OCI-LY1 (cell line): Measurements from ENCODE around the gene COQ5.

Experiments used
- H2AFZ ChIP-seq: fragments of 200-600 bp; sonication (generic), shearing (Covaris generic); 2 replicates; pipeline ENCODE4 v1.6.0; 2014; ENCODE audit warnings: antibody characterized with exemption, mild to moderate bottlenecking, low read length
- H3F3A ChIP-seq: fragments of 200-600 bp; sonication (generic), shearing (Covaris generic); 2 replicates; pipeline ENCODE4 v1.6.0; 2014; ENCODE audit warnings: mild to moderate bottlenecking, antibody characterized with exemption, low read length, moderate library complexity; ENCODE audit not compliant: insufficient read depth
- H3K27ac ChIP-seq: fragments of 200-600 bp; sonication (generic); 2 replicates; pipeline ENCODE4 v1.5.1; 2014; ENCODE audit warnings: low read length, mixed run types, mild to moderate bottlenecking, low read depth; ENCODE audit not compliant: poor library complexity, severe bottlenecking
- H3K27me3 ChIP-seq: fragments of 200-600 bp; sonication (generic); 2 replicates; pipeline ENCODE4 v1.6.0; 2014; ENCODE audit warnings: antibody characterized with exemption, mild to moderate bottlenecking, low read length, moderate library complexity; ENCODE audit not compliant: insufficient read depth
- H3K36me3 ChIP-seq: fragments of 200-600 bp; sonication (generic); 2 replicates; pipeline ENCODE4 v1.6.1; 2014; ENCODE audit warnings: mild to moderate bottlenecking, antibody characterized with exemption, low read length, moderate library complexity, mixed read lengths; ENCODE audit not compliant: insufficient read depth
- H3K4me1 ChIP-seq: fragments of 200-600 bp; sonication (generic); 2 replicates; pipeline ENCODE4 v1.5.1; 2014; ENCODE audit warnings: mild to moderate bottlenecking, low read length, moderate library complexity; ENCODE audit not compliant: insufficient read depth, severe bottlenecking
- H3K4me2 ChIP-seq: fragments of 200-600 bp; sonication (generic), shearing (Covaris generic); 2 replicates; pipeline ENCODE4 v1.6.1; 2014; ENCODE audit warnings: low read length
- H3K4me3 ChIP-seq: fragments of 200-600 bp; sonication (generic); 2 replicates; pipeline ENCODE4 v1.5.1; 2014; ENCODE audit warnings: low read length, low read depth, mild to moderate bottlenecking, mixed read lengths; ENCODE audit not compliant: poor library complexity, severe bottlenecking
- H3K79me2 ChIP-seq: fragments of 200-600 bp; shearing (Covaris generic); 2 replicates; pipeline ENCODE4 v1.6.1; 2016; ENCODE audit warnings: mixed run types, low read length, mixed read lengths; ENCODE audit not compliant: insufficient read depth
- H3K9ac ChIP-seq: fragments of 200-600 bp; sonication (generic), shearing (Covaris generic); 2 replicates; pipeline ENCODE4 v1.6.1; 2014; ENCODE audit warnings: mild to moderate bottlenecking, low read length, mixed read lengths
- H3K9me2 ChIP-seq: fragments of 200-600 bp; sonication (generic), shearing (Covaris generic); 2 replicates; pipeline ENCODE4 v1.6.1; 2014; ENCODE audit warnings: low read depth, mild to moderate bottlenecking, low read length, mixed read lengths
- H3K9me3 ChIP-seq: fragments of 200-600 bp; shearing (Covaris generic); 2 replicates; pipeline ENCODE4 v1.6.1; 2014; ENCODE audit warnings: low read length, mixed read lengths
- H4K20me1 ChIP-seq: fragments of 200-600 bp; sonication (generic), shearing (Covaris generic); 2 replicates; pipeline ENCODE4 v1.6.0; 2016; ENCODE audit warnings: mild to moderate bottlenecking, low read length; ENCODE audit not compliant: insufficient read depth
- CTCF ChIP-seq: fragments of 200-600 bp; sonication (generic), shearing (Covaris generic); IDR thresholded peaks from 2 replicates; pipeline ENCODE4 v1.5.1; 2017; ENCODE audit warnings: mild to moderate bottlenecking, antibody characterized with exemption, low read length, moderate library complexity, mixed read lengths
- EZH2 ChIP-seq: fragments of 200-600 bp; sonication (generic), shearing (Covaris generic); IDR thresholded peaks from 2 replicates; pipeline ENCODE4 v1.8.0; 2017; ENCODE audit warnings: borderline replicate concordance, mixed run types, mild to moderate bottlenecking, antibody characterized with exemption, low read length, moderate library complexity, mixed read lengths

Gene COQ5

GRCh38 chr12:120469450-120470149 lies 59.4 kb downstream of the COQ5 start, which contains the start of gene SRSF9:
Gene SRSF9 (minus strand): TSS chr12:120469748. CDS start chr12:120469609, 139 bp downstream.
- H3K9me2 ChIP-seq = no peaks in the 10 kb centered on the region
- peak within 1 kb of the TSS; percentile 99 for H3K4me2 ChIP-seq
- peaks cover 33% of the 10 kb centered on the region for H3K36me3 ChIP-seq
- peak within 1 kb of the TSS; percentile 60; the same call in 1 of the 2 replicates for H2AFZ ChIP-seq
- H3K4me3 ChIP-seq = peak within 1 kb of the TSS; percentile 98
- no peaks in the 10 kb centered on the region for H3F3A ChIP-seq
- H3K27me3 ChIP-seq = no peaks in the 10 kb centered on the region
- peak within 1 kb of the TSS; percentile 87 for H3K27ac ChIP-seq
- H3K4me1 ChIP-seq = peaks cover 61% of the 10 kb centered on the region
- H4K20me1 ChIP-seq = 0 out of 2 replicates have a peak, but pooled peaks cover 3% of the 10 kb centered on the region
- peak within 1 kb of the TSS; percentile 94 for H3K9ac ChIP-seq
- H3K79me2 ChIP-seq = peaks cover 42% of the 10 kb centered on the region
- no peak for TF ChIP-seq EZH2
- TF ChIP-seq CTCF = peak; percentile 85
- no peaks in the 10 kb centered on the region for H3K9me3 ChIP-seq

- H3K4me3 ChIP-seq = peak overlapping the region; percentile 98
- peaks cover 42% of the 10 kb centered on the region for H3K79me2 ChIP-seq
- H3K9me3 ChIP-seq = no peaks in the 10 kb centered on the region
- peak; percentile 32 for TF ChIP-seq CTCF
- TF ChIP-seq EZH2 = no peak
- H3K27me3 ChIP-seq = no peaks in the 10 kb centered on the region
- no peaks in the 10 kb centered on the region for H3F3A ChIP-seq
- H3K36me3 ChIP-seq = peaks cover 40% of the 10 kb centered on the region
- no peak overlapping the region for H2AFZ ChIP-seq
- peak overlapping the region; percentile 94 for H3K9ac ChIP-seq
- peak overlapping the region; percentile 76 for H3K4me2 ChIP-seq
- peak overlapping the region; percentile 58 for H3K27ac ChIP-seq
- H3K9me2 ChIP-seq = no peaks in the 10 kb centered on the region
- H4K20me1 ChIP-seq = 0 out of 2 replicates have a peak, but pooled peaks cover 3% of the 10 kb centered on the region
- peaks cover 54% of the 10 kb centered on the region for H3K4me1 ChIP-seq
Observed at GRCh38 chr12:120468821-120469449, 60.0 kb downstream of the COQ5 start.

DNA sequence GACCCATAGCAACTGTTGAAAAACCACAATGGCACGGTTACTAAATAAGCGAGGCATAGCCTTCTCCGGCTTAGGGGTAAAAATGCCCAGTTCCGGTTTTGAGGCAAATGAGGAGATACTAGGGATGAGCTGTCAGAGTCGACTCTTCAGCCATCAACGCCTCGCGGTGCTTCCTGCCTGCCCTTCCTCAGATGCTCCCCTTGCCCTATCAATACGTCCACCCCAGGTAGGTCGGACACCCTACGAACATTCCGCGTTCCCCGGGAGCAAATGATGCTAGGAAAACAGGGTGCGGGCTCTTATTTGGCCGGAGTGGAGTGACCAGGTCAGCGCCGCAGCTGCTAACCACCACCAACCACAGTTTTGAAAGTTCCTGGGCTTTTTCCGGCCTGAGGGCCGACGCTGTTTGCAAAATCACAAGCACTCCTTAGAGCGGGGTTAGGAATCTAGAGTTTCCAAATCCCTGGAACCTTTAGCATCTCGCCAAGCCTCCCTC lies 60.6 kb downstream of the COQ5 start:
- peaks cover 53% of the 10 kb centered on the region for H3K4me1 ChIP-seq

More for the DNA sequence above, 60.6 kb downstream of the COQ5 start:
- 0 out of 2 replicates have a peak, but pooled peaks cover 3% of the 10 kb centered on the region for H4K20me1 ChIP-seq
- H3K9ac ChIP-seq = peak overlapping the region; percentile 94
- H3K36me3 ChIP-seq = peaks cover 46% of the 10 kb centered on the region
- peaks cover 42% of the 10 kb centered on the region for H3K79me2 ChIP-seq
- peak overlapping the region; percentile 98 for H3K4me3 ChIP-seq
- TF ChIP-seq EZH2 = no peak
- TF ChIP-seq CTCF = no peak
- H3K9me3 ChIP-seq = no peaks in the 10 kb centered on the region
- no peaks in the 10 kb centered on the region for H3K27me3 ChIP-seq
- no peaks in the 10 kb centered on the region for H3F3A ChIP-seq
- H3K4me2 ChIP-seq = peak overlapping the region; percentile 76
- H2AFZ ChIP-seq = no peak overlapping the region
- H3K27ac ChIP-seq = peak overlapping the region; percentile 58
- no peaks in the 10 kb centered on the region for H3K9me2 ChIP-seq
